ENCODE data around the gene MEGF11.
"Not testable (repeated sequence)": the region's sequence is repeated elsewhere in the genome, so short reads cannot be mapped to it uniquely, and the experiment has no call there.

MEGF11 gene

GRCh38 chr15:66278671-66279070 lies 25.1 kb upstream of the MEGF11 start:
- no peak overlapping the region for H3K4me3 ChIP-seq (ENCODE audit: low read depth, low read length)
- no peak for DNase-seq (ENCODE audit: low read depth)

DNA sequence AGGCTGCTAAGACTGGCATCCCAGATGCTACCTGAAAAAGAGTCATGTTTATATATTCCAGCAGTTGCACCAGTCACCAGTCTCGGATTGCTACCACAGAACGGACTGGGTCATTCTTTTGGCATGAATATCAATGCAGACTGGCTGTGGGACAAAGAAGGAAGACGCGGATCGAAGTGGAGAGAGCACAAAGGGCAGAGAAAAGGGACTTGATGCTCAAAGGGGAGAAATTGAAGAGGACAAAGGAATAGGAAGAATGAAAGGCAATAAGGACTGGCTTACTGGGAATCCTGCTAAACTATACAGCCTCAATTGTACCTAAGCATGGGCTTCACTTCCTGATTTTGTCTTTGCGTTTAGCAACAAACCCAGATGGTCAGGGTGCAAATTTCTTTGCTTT lies 24.5 kb upstream of the MEGF11 start:
- no peak for DNase-seq (ENCODE audit: low read depth)
- H3K4me3 ChIP-seq (ENCODE audit: low read depth, low read length), result no peak overlapping the region

GRCh38 chr15:66276546-66276945 lies 23.0 kb upstream of the MEGF11 start:
- DNase-seq (ENCODE audit: low read depth), result no peak
- H3K4me3 ChIP-seq (ENCODE audit: low read depth, low read length), result no peak overlapping the region

GRCh38 chr15:66275352-66275751 lies 21.8 kb upstream of the MEGF11 start:
- no peak overlapping the region for H3K4me3 ChIP-seq (ENCODE audit: low read depth, low read length)
- DNase-seq (ENCODE audit: low read depth), result no peak

DNA sequence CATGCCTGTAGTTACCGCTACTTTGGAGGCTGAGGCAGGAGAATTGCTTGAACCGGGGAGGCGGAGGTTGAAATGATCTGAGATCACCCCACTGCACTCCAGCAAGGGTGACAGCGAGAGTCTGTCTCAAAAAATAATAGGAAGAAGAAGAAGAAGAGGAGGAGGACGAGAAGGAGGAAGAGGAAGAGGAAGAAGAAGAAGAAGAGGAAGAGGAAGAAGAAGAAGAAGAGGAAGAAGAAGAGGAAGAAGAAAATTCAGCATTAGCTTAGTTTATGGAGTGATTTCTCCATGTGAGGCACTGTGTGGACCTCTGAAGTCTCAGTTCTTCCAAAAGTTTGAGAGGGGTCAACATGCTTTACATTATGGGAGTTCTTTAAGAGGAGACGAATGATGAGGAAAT lies 17.4 kb upstream of the MEGF11 start:
- no peak for DNase-seq (ENCODE audit: low read depth)

DNA sequence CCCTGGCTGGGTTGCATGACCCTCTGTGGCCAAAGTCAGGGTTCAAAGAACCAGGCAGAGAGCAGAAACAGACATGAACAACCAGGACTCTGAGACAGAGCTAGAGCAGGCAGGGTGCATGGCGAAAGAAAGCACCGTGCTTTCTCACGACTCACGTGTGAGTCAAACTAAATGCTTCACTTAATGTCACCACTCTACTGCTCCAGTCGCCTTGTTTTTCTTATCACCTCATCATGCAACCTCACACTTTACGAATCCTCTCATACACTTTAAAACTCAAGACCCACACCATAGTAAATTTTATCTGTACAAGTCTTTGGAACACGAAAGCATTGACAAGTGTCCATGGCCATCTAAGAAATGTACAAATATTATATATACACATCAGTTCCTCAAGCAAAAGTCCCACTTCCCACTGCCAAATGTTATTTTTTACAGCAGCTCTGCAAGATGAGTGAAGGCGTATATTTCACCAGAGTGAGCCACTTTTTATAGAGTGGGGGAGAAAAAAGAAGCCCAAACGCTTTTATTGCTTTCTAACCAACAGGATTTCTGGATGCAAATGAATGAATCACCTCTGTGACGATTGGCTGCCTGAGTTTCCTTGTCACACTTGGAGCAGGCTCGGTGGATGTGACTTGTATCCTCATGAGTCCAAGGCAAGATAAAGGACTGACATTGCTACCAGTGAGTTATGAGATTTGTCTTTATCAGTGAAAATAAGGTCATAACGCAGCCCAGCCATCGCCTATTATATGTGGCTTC lies 16.0 kb upstream of the MEGF11 start:
- H3K4me3 ChIP-seq (ENCODE audit: low read depth, low read length), result no peak overlapping the region
- no peak for DNase-seq (ENCODE audit: low read depth)

More for the DNA sequence above, 17.4 kb upstream of the MEGF11 start:
- H3K4me3 ChIP-seq (ENCODE audit: low read depth, low read length), result no peak overlapping the region

GRCh38 chr15:66264859-66265513 lies 11.4 kb upstream of the MEGF11 start:
- no peak overlapping the region for H3K4me3 ChIP-seq (ENCODE audit: low read depth, low read length)

DNA sequence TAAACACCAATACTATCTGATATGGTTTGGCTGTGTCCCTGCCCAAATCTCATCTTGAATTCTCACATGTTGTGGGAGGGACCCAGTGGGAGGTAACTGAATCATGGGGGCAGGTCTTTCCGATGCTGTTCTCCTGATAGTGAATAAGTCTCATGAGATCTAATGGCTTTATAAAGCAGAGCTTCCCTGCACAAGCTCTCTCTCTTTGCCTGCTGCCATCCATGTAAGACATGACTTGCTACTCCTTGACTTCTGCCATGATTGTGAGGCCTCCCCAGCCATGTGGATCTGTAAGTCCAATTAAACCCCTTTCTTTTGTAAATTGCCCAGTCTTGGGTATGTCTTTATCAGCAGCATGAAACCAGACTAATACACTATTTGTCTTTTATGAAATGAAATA lies 9.3 kb upstream of the MEGF11 start:
- H3K4me3 ChIP-seq (ENCODE audit: low read depth, low read length); DNase-seq (ENCODE audit: low read depth): not testable (repeated sequence)

More at GRCh38 chr15:66264859-66265513, 11.4 kb upstream of the MEGF11 start:
- no peak for DNase-seq (ENCODE audit: low read depth)

- DNase-seq (ENCODE audit: low read depth), result no peak
- H3K4me3 ChIP-seq (ENCODE audit: low read depth, low read length), result no peak overlapping the region
Observed at GRCh38 chr15:66261056-66261455, 7.5 kb upstream of the MEGF11 start.

- no peak overlapping the region for H3K4me3 ChIP-seq (ENCODE audit: low read depth, low read length)
- no peak for DNase-seq (ENCODE audit: low read depth)
Observed at GRCh38 chr15:66256692-66257091, 3.1 kb upstream of the MEGF11 start.

DNA sequence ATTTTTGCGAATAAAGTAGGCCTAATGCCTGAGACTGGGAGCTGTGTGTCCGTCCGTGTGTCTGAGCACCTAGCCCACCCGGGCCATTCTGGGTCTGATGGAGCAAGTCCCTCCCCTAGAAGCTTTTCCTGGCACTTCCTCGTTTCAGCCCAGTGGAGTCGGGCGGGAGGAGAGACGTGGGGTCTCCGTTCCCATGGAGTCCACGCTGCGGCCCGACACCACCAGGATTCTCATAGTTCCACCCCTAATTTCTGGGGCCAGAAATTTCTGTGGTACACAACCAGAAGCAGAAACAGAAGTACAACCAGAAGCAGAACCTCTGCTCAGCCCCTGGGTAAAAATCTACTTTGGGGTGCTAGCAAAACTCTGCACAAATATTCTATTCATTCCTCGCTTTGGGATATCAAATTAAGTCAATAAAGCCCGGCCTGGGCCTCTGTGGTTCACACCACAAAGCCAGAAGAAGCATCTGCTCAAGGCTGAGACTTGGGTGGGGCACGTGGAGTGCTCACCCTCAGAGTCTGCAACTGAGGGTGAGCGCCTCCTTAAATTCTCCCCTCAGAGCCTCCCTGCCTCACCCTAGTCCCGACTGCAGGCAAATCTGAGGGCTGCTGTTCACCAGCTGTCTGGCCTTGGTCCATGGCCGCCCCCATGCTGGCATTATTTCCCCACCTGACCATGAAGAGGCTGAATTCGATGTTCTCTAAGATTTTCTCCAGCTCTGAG lies 1.6 kb upstream of the MEGF11 start:
- no peak for DNase-seq (ENCODE audit: low read depth)

GRCh38 chr15:66254089-66254950 lies 770 bp upstream of the MEGF11 start:
- peak overlapping the region; percentile 37 for H3K4me3 ChIP-seq (ENCODE audit: low read depth, low read length)
- no peak for DNase-seq (ENCODE audit: low read depth)

More for the DNA sequence above, 1.6 kb upstream of the MEGF11 start:
- H3K4me3 ChIP-seq (ENCODE audit: low read depth, low read length), result no peak overlapping the region

- peak overlapping the region; percentile 37 for H3K4me3 ChIP-seq (ENCODE audit: low read depth, low read length)
- DNase-seq (ENCODE audit: low read depth), result no peak
Observed at GRCh38 chr15:66252685-66253417, 699 bp downstream of the MEGF11 start.

- peak overlapping the region; percentile 37 for H3K4me3 ChIP-seq (ENCODE audit: low read depth, low read length)
- DNase-seq (ENCODE audit: low read depth), result no peak
Observed at GRCh38 chr15:66251790-66252684, 1.5 kb downstream of the MEGF11 start.

GRCh38 chr15:66251065-66251789 lies 2.3 kb downstream of the MEGF11 start:
- DNase-seq (ENCODE audit: low read depth), result no peak
- no peak overlapping the region for H3K4me3 ChIP-seq (ENCODE audit: low read depth, low read length)

GRCh38 chr15:66249605-66250174 lies 3.9 kb downstream of the MEGF11 start:
- DNase-seq (ENCODE audit: low read depth), result no peak
- no peak overlapping the region for H3K4me3 ChIP-seq (ENCODE audit: low read depth, low read length)

DNA sequence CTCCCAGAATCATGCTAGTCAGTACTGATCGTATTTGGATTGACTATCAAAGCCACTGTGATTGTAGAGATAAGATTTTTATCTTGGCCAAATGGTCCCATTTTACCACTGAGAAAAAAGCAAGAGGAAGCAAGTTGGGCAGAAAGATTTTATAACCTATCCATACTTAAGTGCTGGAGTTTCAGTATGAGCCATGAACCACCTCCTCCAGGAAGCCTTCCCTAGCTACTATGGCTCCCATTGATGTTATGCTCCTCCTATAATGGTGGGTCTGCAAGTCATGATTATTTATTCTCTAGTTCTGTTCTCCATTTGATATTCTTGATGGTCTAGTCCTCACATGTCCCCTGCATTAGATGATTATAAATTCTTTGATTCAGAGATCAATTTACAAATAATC lies 6.6 kb downstream of the MEGF11 start:
- no peak overlapping the region for H3K4me3 ChIP-seq (ENCODE audit: low read depth, low read length)
- no peak for DNase-seq (ENCODE audit: low read depth)
